Liver (tissue), 9 donors: ENCODE results near the gene UBE2D3. TPM values are rescaled to one million over a fixed set of nuclear protein-coding genes. Genes with fewer than 3 reads are reported as not detected.
A peak's percentile ranks its signal among the peaks of the same experiment; 100 is the strongest.

Experiments
- DNase-seq: peaks from one replicate; pipeline ENCODE4 v3.0.0-alpha.2; 2017; ENCODE audit warnings: low spot score
- H3K27ac ChIP-seq, 2 donors: one replicate each; pipeline ENCODE4 v1.7.0; 2013; ENCODE audit warnings: inconsistent platforms in 2 of 2, low read length in 2 of 2, control low read depth in 1 of 2, low read depth in 1 of 2, mild to moderate bottlenecking in 1 of 2
- H3K27me3 ChIP-seq, 4 donors: one replicate each; pipeline versions ENCODE4 v1.6.1 to v1.7.0; 2013; ENCODE audit warnings: low read length in 3 of 4, inconsistent platforms in 1 of 4, mild to moderate bottlenecking in 1 of 4, moderate library complexity in 1 of 4; ENCODE audit not compliant: control insufficient read depth in 4 of 4, insufficient read depth in 4 of 4
- H3K36me3 ChIP-seq, 4 donors: one replicate each; pipeline versions ENCODE4 v1.6.1 to v1.7.0; 2013; ENCODE audit warnings: low read length in 3 of 4, mild to moderate bottlenecking in 3 of 4, low read depth in 1 of 4, moderate library complexity in 1 of 4; ENCODE audit not compliant: control insufficient read depth in 4 of 4, insufficient read depth in 3 of 4
- H3K4me1 ChIP-seq, 4 donors: one replicate each; pipeline versions ENCODE4 v1.6.1 to v1.7.0; 2013; ENCODE audit warnings: low read length in 3 of 4, mild to moderate bottlenecking in 3 of 4, moderate library complexity in 1 of 4; ENCODE audit not compliant: control insufficient read depth in 4 of 4, insufficient read depth in 4 of 4
- H3K4me3 ChIP-seq, 3 donors: one replicate each; pipeline versions ENCODE4 v1.6.1 to v1.7.0; 2013; ENCODE audit warnings: low read length in 3 of 3, control low read depth in 1 of 3, low read depth in 1 of 3, mild to moderate bottlenecking in 1 of 3
- H3K9ac ChIP-seq, 2 donors: one replicate each; pipeline ENCODE4 v1.7.0; 2013; ENCODE audit warnings: low read length in 2 of 2, mild to moderate bottlenecking in 2 of 2, moderate library complexity in 2 of 2, control low read depth in 1 of 2, low read depth in 1 of 2
- H3K9me3 ChIP-seq, 4 donors: one replicate each; pipeline versions ENCODE4 v1.6.1 to v1.7.0; 2013; ENCODE audit warnings: low read length in 3 of 4; ENCODE audit not compliant: control insufficient read depth in 4 of 4
- FOXA1 ChIP-seq: IDR thresholded peaks from 2 replicates; pipeline ENCODE4 v1.6.1; 2016; ENCODE audit warnings: antibody characterized with exemption
- HNF4A ChIP-seq, 2 donors: conservative IDR thresholded peaks; 2 replicates each; pipeline ENCODE4 v1.6.1; 2016; ENCODE audit warnings: antibody characterized with exemption in 2 of 2, mild to moderate bottlenecking in 2 of 2
- HNF4G ChIP-seq: IDR thresholded peaks from 2 replicates; pipeline ENCODE4 v1.6.1; 2016; ENCODE audit warnings: antibody characterized with exemption
- JUND ChIP-seq, 2 donors: IDR thresholded peaks; 2 replicates each; pipeline ENCODE4 v1.6.1; 2016; ENCODE audit warnings: antibody characterized with exemption in 2 of 2
- MAX ChIP-seq: IDR thresholded peaks from 2 replicates; pipeline ENCODE4 v1.6.1; 2016; ENCODE audit warnings: antibody characterized with exemption
- NR2F2 ChIP-seq: IDR thresholded peaks from 2 replicates; pipeline ENCODE4 v1.6.1; 2016; ENCODE audit warnings: antibody characterized with exemption
- RAD21 ChIP-seq, 2 donors: IDR thresholded peaks; 2 replicates each; pipeline ENCODE4 v1.6.1; 2016; ENCODE audit warnings: antibody characterized with exemption in 2 of 2, mild to moderate bottlenecking in 2 of 2
- REST ChIP-seq: IDR thresholded peaks from 2 replicates; pipeline ENCODE4 v1.6.1; 2016; ENCODE audit warnings: antibody characterized with exemption, mild to moderate bottlenecking
- RXRA ChIP-seq, 2 donors: IDR thresholded peaks; 2 replicates each; pipeline ENCODE4 v1.6.1; 2017 to 2018; ENCODE audit warnings: antibody characterized with exemption in 2 of 2, mild to moderate bottlenecking in 1 of 2
- SP1 ChIP-seq: IDR thresholded peaks from 2 replicates; pipeline ENCODE4 v1.6.1; 2018; ENCODE audit warnings: antibody characterized with exemption, mild to moderate bottlenecking
- WGBS: extraction: QIAGEN DNeasy Blood & Tissue Kit; methylation state at CpG from one replicate; pipeline ENCODE4 v1.1.7; 2013; 5-methylcytosine and 5-hydroxymethylcytosine counted together
- polyA plus RNA-seq, 2 donors: library from polyadenylated mRNA; stranded (reverse) in 1 of 2; unstranded in 1 of 2; fragments of 200-250 nt in 1 of 2; fragments of >200 nt in 1 of 2; fragmentation: Nextera tagmentation in 1 of 2; extraction: Ambion mirVana in 1 of 2; gene quantifications; one replicate each; pipeline versions ENCODE4 v1.2.1 to v1.2.3, GENCODE V29; 2013 to 2015
- total RNA-seq, 2 donors: library from RNA; depleted of rRNA; stranded (reverse); fragments of >200 nt; gene quantifications; one replicate each; pipeline ENCODE4 v1.2.3, GENCODE V29; 2014
- TF ChIP-seq, protein P1 (sequence below): fragments of 150-350 bp; IDR thresholded peaks from 2 replicates; pipeline ENCODE4 v1.5.1; 2017; ENCODE audit warnings: improper control_type of control experiment, low read depth, low read length; ENCODE audit not compliant: missing input control
- TF ChIP-seq, protein P2 (sequence below): IDR thresholded peaks from 2 replicates; pipeline ENCODE4 v1.6.1; 2016; ENCODE audit warnings: antibody characterized with exemption
- donor health status: healthy.
- donor health status: healthy.
- donor health status: healthy.
- donor health status: healthy.
- donor health status: healthy.

The UBE2D3 gene
- total and polyA plus RNA-seq, 4 donors: 133 to 231 (median 150) TPM

GRCh38 chr4:102778720-102779119 is 48.6 kb downstream of the UBE2D3 start:
- peak; percentile 58 for DNase-seq
- no peak overlapping the region for H3K4me3 ChIP-seq
- no peak overlapping the region for H3K9ac ChIP-seq
- 24% methylated on average over 7 of the region's 7 CpGs for WGBS
- TF ChIP-seq JUND (IDR thresholded peaks at IDR 0.05) (no peak), RAD21 (IDR thresholded peaks at IDR 0.05) (peak in 1 of 2 donors; percentile 15), SP1 (peak; percentile 19), REST (no peak), HNF4A (conservative IDR thresholded peaks at IDR 0.05) (peak; percentile 36 to 56), RXRA (IDR thresholded peaks at IDR 0.05) (peak; percentile 34 to 75), NR2F2 (peak; percentile 54)
- no peak overlapping the region for H3K27ac ChIP-seq
- H3K4me1 ChIP-seq: peaks cover 0 to 6% (median 0%) of the 10 kb centered on the region in 4 donors
- no peaks in the 10 kb centered on the region for H3K27me3 ChIP-seq
- H3K36me3 ChIP-seq: no peaks in the 10 kb centered on the region
- H3K9me3 ChIP-seq: no peaks in the 10 kb centered on the region

DNA sequence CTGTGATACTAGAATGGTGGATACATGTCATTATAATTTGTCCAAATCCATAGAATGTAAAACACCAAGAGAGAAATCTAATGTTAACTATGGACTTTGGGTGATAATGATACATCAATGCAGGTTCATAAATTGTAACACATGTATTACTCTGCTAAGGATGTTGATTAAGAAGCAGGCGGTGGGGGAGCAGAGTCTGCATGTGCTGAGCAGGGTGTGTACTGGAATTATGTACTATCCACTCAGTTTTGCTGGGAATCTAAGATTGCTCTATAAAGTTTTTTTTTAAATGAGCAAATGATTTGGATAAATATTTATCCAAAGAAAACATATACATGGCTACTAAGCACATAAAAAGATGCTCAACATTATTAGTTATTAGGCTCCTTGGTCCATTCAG is 51.5 kb downstream of the UBE2D3 start:
- Histone ChIP-seq H3K27me3 (no peaks in the 10 kb centered on the region), H3K36me3 (no peaks in the 10 kb centered on the region), H3K27ac (no peak overlapping the region), H3K9ac (no peak overlapping the region), H3K4me1 (peaks cover 0 to 6% (median 0%) of the 10 kb centered on the region in 4 donors), H3K4me3 (no peak overlapping the region), H3K9me3 (no peaks in the 10 kb centered on the region)
- no peak for DNase-seq
- WGBS: 92% methylated on average over 1 of the region's 1 CpG
- TF ChIP-seq NR2F2 (no peak), REST (no peak), RXRA (IDR thresholded peaks at IDR 0.05) (no peak), HNF4A (conservative IDR thresholded peaks at IDR 0.05) (no peak), RAD21 (IDR thresholded peaks at IDR 0.05) (no peak), FOXA1 (no peak), MAX (no peak), JUND (IDR thresholded peaks at IDR 0.05) (no peak), HNF4G (no peak), SP1 (no peak)
- TF ChIP-seq, protein P1, sequence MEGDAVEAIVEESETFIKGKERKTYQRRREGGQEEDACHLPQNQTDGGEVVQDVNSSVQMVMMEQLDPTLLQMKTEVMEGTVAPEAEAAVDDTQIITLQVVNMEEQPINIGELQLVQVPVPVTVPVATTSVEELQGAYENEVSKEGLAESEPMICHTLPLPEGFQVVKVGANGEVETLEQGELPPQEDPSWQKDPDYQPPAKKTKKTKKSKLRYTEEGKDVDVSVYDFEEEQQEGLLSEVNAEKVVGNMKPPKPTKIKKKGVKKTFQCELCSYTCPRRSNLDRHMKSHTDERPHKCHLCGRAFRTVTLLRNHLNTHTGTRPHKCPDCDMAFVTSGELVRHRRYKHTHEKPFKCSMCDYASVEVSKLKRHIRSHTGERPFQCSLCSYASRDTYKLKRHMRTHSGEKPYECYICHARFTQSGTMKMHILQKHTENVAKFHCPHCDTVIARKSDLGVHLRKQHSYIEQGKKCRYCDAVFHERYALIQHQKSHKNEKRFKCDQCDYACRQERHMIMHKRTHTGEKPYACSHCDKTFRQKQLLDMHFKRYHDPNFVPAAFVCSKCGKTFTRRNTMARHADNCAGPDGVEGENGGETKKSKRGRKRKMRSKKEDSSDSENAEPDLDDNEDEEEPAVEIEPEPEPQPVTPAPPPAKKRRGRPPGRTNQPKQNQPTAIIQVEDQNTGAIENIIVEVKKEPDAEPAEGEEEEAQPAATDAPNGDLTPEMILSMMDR: no peak
- TF ChIP-seq, protein P2, sequence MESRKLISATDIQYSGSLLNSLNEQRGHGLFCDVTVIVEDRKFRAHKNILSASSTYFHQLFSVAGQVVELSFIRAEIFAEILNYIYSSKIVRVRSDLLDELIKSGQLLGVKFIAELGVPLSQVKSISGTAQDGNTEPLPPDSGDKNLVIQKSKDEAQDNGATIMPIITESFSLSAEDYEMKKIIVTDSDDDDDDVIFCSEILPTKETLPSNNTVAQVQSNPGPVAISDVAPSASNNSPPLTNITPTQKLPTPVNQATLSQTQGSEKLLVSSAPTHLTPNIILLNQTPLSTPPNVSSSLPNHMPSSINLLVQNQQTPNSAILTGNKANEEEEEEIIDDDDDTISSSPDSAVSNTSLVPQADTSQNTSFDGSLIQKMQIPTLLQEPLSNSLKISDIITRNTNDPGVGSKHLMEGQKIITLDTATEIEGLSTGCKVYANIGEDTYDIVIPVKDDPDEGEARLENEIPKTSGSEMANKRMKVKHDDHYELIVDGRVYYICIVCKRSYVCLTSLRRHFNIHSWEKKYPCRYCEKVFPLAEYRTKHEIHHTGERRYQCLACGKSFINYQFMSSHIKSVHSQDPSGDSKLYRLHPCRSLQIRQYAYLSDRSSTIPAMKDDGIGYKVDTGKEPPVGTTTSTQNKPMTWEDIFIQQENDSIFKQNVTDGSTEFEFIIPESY: no peak
